ENCODE results near the gene ENGASE.

Gene ENGASE

DNA sequence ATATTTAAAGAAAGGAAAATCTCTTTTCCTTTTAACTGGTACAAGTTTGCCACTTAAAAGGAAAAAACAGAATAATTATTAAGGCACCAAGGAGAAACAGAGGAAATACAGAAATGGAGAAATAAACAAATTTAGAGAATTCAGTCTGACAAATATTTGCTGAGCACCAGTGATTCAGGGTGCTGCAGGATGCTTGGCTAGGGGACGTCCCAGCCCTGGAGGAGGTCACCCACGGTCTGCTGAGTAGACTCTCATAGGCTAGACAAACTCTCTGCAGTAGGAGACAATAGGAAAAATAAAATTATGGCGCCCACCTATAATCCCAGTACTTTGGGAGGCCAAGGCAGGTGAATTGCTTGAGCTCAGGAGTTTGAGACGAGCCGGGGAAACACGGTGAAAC, 34.7 kb upstream of the ENGASE start:
- no peak for DNase-seq (ENCODE audit: low spot score)

DNA sequence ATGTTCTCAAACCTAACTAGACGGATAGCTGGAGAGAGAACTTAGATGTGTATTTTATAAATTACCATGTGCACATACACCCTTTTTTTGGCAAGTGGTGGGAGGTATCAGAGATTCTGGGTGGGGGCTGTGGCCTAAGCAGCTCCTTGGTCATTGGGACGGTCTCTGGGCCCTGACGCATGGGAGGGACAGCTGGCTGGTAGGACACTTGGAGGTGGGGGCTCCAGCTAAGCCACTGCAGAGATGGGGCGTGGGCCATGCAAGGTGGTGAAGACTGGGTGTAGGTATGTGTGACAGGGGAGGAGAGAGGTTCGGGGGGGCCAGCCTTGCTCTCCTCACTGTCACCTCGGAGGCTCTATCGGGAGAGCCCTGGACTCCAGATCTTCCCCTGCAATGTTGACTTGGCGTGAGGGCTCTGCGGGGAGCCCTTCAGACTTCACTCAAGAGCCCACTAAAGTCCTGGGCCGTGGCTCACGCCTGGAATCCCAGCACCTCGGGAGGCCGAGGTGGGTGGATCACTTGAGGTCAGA, 33.5 kb upstream of the ENGASE start:
- DNase-seq (ENCODE audit: low spot score) = no peak

DNA sequence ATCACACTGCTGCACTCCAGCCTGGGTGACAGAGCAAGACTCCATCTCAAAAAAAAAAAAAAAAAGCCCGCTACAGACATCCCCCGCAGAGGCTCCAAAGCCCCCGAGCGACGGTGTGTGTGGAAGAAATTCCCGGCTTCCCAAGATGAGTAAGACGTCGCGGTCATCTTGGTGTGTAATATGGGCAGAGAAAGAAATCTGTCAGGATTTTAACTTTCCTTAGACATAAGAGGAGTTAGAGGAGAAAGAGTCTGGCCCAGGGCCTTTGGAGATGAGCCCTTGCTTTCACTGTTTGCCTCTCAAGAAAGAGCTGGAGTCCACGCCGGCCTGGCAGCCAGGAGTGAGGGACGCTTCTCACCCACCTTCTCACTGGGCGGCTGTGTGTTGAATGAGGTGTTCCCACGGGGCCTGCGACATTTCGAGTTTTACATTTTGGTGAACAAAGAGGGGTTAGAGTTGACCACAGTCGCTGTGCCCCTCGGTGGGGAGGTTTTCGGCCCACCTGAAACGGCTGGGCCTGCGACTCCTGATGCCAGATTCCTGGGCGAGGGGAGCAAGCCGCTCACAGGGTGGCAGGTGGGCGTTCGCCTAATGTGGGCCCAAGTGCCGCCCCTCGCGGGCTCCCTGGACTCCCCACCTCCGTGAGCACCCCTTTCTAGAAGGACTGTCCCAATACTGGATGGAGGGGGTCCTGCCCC, 32.8 kb upstream of the ENGASE start:
- DNase-seq (ENCODE audit: low spot score) = no peak

DNA sequence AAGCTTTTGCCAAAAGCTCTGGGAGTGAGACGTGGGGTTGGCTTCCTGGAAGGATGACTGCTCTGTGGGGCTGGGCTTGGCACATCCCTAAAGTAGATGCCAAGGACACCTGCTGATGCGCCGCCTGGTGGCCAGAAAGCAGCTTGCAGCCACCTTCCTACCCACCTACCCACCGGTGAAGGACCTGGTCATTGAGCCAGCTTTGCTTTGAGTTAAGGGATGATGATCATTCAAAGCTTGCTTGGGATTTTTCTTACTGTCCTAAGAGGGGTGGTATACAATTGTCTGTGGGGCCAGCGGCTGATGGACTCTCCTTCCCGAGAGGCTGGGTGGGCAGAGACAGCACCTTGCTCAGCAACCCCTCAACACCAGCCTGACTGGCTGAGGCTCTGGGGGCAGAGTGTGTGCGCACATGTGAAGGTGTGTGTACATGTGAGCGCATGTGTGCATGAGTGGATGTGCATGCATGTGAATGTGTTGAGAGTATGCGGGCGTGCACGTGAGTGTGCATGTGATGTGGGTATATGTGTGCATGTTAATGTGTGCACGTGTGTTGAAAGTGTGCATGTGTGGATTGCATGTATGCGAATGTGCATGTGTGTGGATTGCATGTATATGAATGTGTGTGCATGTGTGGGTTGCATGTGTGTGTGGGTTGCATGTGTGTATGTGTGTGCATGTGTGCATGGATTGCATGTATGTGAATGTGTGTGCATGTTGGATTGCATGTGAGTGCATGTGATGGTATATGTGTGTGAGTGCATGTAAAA, 32.0 kb upstream of the ENGASE start:
- peak; percentile 25 for DNase-seq (ENCODE audit: low spot score)

DNA sequence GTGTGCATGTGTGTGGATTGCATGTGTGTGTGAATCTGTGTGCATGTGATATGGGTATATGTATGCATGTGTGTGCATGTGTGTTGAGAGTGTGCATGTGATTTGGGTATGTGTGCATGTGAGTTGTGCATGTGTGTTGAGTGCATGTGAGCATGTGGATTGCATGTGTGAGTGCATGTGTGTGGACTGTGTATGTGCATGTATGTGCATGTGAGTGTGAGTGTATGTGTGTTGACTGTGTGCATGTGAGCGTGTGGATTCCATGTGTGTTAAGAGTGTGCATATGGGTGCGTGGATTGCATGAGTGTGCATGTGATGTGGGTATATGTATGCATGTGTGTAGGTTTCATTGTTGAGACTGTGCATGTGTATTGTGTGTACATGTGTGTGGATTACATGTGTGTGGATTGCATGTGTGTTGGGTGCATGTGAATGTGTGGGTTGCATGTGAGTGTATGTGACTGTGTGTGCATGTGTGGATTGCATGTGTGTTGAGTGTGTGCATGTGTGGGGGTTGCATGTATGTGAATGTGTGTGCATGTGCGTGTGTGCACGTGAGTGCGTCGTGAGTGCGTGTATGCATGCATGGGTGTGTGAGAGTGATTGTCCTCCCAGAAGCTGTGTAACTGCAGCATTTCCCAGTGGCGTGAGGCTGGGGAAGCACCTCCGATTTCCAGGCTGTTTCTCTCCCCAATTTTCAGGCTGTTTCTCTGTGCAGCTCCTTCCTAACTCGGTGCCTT, 31.3 kb upstream of the ENGASE start:
- DNase-seq (ENCODE audit: low spot score) = no peak

DNA sequence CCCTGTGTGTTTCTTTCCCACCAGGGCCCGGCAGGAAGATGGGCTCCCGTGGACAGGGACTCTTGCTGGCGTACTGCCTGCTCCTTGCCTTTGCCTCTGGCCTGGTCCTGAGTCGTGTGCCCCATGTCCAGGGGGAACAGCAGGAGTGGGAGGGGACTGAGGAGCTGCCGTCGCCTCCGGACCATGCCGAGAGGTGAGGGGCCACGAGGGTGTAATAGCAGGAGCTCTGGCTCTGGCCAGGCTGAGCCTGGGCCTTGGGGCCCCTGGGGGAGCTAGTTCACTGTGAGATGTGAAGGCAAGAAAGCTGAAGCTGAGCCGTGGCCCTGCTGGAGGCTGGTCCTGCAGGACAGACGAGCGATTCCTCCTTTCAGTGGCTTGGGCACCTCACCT, 30.7 kb upstream of the ENGASE start:
- DNase-seq (ENCODE audit: low spot score) = no peak

DNA sequence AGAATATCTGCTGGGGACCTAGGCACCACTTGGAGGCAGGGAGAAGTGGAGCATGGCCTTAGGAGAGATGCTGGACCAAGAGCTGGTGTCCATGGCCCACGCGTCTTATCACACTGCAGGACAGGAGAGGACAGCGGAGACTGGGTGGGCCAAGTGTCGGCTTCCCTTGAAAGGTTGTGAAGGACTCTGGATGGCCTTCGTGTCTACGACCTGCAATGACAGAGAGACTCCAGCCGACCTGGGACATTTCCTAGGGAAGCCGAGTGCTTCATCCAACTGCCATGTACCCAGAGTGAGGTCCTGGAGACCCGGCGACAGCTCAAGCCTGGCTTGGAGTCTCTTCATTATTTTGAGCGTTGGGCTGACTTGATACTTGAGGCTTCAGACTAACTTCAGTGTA, 30.2 kb upstream of the ENGASE start:
- no peak for DNase-seq (ENCODE audit: low spot score)

DNA sequence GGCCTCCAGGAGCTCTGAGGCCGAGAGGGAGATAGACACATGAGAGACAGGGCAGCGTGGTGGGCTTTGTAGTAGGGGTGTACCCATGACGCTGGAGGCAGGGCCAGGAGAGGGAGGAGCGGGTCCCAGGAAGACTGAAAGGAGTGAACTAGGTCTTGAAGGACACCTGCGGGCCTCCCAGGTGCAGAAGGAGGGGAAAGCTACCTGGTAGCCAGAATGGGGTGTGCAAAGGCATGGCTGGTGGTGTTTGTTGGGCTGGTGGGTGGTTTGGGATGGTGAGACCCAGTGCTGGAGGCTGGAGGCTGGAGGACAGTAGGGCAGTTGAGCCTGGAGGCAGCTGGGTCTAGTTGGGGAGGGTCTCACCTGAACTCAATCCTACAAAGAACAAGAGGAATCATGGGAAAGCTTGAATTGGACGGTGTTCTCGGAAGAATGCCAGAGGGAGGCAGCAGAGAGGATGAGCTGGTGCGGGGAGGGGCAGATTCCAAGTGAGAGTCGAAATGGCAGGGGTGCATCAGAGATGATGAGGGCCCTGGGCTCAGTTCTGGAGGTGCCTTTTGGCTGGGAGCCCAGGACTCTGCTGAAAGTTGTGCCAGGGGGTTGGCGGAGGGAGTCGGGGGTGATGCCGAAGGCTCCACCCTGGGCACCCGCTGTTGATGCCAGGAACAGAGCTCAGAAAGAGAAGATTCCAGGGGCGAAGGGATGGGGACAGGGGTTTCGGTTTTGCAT, 29.5 kb upstream of the ENGASE start:
- DNase-seq (ENCODE audit: low spot score) = no peak

DNA sequence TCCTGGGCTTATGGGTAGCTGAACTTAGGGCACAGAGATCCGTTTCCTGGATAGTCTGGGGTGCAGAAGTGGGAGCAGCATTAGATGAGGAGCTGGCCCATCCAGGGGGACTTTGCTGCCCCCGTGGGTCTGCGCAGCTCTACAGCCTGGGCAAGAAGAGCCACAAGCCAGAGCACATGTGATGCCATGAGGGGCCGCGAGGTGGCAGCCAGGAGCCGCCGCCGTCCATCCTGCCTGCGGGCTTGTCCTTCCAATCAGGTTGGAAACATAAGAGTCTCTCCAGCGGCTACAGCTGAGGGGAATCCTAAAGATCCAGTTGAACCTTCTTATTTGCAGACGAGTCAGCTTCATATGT, 28.8 kb upstream of the ENGASE start:
- DNase-seq (ENCODE audit: low spot score) = peak; percentile 57

DNA sequence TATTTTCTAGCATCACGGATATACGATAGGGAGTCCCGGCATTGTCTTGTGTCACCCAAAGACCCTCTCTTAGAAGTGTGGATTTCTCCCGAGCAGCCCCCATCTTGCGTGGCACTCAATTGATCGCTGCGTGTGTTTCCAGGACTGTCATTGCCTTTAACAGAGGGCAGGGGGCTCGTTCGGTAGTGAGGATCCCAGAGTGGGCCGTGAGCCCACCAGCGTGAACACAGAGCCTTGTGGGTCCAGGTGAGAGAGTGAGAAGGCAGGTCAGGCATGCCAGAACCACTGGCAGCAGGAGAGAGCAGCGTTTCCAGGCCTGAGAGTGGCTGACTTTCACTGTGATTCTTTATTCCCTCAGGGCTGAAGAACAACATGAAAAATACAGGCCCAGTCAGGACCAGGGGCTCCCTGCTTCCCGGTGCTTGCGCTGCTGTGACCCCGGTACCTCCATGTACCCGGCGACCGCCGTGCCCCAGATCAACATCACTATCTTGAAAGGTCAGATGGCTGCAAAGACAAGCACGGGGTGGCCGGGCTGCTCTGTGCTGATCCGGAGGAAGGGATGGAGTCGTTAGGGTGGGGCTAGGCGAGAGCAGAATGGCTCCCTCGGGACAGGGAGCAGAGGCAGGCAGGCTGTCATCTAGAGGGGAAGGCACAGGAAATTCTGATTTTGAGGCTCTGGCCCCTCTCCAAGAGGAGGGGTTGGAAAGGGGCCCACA, 28.3 kb upstream of the ENGASE start:
- no peak for DNase-seq (ENCODE audit: low spot score)

DNA sequence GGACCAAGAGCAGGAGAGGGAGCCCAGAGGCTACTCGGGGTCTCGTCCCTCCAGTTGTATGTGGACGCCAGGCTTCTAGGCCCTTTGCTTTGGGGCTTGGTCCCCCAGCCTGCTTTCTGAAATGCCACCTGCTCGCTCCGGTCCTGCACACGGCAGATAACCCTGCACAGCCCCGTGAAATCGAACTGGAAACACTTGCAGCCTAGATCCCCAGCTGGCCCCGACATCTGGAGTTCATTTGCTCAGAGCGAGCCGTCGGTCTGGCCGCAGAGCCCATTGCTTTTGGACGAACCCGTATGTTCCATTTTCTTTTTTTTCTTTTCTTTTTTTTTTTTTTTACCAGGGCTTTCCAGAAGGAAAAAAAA, 27.7 kb upstream of the ENGASE start:
- DNase-seq (ENCODE audit: low spot score) = no peak

DNA sequence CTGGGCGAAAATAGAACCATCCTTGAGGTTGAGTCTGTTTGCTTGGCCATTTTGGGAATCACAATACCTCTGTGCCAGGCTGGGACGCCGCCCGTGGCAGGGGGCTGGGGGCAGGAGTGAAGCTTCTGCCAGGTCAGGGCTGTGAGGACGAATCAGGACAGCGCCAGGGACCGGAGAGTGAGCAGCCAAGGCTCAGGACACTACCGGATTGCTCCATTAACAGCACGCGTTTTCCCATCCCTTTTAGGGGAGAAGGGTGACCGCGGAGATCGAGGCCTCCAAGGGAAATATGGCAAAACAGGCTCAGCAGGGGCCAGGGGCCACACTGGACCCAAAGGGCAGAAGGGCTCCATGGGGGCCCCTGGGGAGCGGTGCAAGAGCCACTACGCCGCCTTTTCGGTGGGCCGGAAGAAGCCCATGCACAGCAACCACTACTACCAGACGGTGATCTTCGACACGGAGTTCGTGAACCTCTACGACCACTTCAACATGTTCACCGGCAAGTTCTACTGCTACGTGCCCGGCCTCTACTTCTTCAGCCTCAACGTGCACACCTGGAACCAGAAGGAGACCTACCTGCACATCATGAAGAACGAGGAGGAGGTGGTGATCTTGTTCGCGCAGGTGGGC, 27.2 kb upstream of the ENGASE start:
- DNase-seq (ENCODE audit: low spot score) = no peak

DNA sequence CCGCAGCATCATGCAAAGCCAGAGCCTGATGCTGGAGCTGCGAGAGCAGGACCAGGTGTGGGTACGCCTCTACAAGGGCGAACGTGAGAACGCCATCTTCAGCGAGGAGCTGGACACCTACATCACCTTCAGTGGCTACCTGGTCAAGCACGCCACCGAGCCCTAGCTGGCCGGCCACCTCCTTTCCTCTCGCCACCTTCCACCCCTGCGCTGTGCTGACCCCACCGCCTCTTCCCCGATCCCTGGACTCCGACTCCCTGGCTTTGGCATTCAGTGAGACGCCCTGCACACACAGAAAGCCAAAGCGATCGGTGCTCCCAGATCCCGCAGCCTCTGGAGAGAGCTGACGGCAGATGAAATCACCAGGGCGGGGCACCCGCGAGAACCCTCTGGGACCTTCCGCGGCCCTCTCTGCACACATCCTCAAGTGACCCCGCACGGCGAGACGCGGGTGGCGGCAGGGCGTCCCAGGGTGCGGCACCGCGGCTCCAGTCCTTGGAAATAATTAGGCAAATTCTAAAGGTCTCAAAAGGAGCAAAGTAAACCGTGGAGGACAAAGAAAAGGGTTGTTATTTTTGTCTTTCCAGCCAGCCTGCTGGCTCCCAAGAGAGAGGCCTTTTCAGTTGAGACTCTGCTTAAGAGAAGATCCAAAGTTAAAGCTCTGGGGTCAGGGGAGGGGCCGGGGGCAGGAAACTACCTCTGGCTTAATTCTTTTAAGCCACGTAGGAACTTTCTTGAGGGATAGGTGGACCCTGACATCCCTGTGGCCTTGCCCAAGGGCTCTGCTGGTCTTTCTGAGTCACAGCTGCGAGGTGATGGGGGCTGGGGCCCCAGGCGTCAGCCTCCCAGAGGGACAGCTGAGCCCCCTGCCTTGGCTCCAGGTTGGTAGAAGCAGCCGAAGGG, 26.4 kb upstream of the ENGASE start:
- DNase-seq (ENCODE audit: low spot score) = no peak

DNA sequence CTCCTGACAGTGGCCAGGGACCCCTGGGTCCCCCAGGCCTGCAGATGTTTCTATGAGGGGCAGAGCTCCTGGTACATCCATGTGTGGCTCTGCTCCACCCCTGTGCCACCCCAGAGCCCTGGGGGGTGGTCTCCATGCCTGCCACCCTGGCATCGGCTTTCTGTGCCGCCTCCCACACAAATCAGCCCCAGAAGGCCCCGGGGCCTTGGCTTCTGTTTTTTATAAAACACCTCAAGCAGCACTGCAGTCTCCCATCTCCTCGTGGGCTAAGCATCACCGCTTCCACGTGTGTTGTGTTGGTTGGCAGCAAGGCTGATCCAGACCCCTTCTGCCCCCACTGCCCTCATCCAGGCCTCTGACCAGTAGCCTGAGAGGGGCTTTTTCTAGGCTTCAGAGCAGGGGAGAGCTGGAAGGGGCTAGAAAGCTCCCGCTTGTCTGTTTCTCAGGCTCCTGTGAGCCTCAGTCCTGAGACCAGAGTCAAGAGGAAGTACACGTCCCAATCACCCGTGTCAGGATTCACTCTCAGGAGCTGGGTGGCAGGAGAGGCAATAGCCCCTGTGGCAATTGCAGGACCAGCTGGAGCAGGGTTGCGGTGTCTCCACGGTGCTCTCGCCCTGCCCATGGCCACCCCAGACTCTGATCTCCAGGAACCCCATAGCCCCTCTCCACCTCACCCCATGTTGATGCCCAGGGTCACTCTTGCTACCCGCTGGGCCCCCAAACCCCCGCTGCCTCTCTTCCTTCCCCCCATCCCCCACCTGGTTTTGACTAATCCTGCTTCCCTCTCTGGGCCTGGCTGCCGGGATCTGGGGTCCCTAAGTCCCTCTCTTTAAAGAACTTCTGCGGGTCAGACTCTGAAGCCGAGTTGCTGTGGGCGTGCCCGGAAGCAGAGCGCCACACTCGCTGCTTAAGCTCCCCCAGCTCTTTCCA, 25.5 kb upstream of the ENGASE start:
- DNase-seq (ENCODE audit: low spot score) = no peak

DNA sequence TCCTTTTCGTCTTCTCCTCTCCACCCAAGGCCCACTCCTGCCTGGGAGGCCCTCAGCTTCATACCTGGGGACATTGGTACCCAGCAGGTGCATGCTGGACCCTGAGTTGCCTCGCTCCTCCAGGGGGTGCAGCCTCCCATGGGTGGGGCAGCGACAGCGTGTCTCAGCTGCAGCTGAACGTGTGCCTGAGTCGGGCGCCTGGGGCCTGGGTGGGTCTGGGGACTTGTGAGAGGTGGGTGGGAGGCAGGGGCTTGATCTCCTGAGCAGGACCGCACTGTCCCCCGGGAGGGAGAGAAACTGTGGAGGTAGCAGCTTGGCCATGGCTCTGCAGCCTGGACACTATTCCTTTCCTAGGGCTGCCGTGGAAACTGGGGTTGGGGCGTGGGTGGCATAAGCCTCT, 24.8 kb upstream of the ENGASE start:
- DNase-seq (ENCODE audit: low spot score) = no peak

DNA sequence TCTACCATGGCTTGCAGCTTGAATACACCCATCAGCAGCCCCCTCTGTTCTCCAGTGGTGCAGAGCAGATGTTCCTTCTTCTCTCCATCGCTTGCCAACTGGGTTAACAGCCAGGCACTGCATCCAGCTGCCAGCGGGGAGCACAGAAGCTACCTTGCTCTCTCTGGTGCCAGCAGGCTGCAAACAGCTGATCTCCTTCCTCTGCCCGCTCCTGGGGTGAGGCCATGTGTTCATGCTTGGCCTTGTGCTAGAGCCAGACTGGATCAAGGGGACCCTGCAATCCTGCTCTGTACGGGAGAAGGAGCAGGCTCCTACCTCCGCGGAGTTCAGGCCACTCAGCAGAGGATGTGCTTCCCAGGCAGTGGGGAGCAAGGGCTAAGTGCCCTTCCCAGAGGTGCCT, 24.1 kb upstream of the ENGASE start:
- DNase-seq (ENCODE audit: low spot score) = no peak

DNA sequence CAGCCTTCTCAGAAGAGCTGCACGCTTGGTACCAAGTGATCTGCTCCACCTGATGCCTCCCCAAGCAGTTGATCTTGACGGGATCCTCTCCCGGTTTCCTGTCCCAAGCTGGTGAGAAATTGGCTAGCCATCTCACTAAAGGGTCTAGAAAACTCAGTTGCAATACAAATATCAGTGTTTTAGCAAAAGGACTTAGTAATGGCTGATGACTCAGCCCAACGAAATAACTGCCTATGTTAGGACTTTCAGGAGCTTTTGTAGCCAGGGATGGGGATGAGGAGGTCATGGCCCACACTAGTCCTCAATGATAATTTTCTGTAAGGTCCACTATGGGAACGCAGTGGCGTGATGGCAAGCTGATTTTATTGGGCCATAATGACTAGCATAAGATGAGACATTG, 23.3 kb upstream of the ENGASE start:
- no peak for DNase-seq (ENCODE audit: low spot score)

DNA sequence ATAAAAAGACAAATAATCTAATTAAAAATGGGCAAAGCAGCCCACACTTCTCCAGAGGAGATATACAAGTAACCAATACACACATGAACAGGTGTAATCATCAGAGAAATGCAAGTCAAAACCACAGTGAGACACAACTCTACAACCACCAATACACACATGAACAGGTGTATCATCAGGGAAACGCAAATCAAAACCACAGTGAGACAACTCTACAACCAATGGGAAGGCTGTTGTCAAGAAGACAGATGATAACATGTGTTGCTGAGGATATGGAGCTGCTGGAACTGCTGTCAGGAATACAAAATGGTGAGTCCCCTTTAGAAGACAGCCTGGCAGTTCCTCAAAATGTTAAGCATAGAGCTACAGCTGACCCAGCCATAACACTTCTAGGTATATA, 22.5 kb upstream of the ENGASE start:
- DNase-seq (ENCODE audit: low spot score) = no peak

Measured in activated CD4-positive, alpha-beta T cell treated with anti-CD3 and anti-CD28 coated beads, Interleukin-2, Interleukin-4, amounts not matched to agents 100 ng/mL and 50 ng/mL, durations not matched to agents 16 hours and 8 hours (primary cell).